ENCODE results near the gene ADCYAP1R1. TPM values are rescaled to one million over a fixed set of nuclear protein-coding genes. Genes with fewer than 3 reads are reported as not detected.

ADCYAP1R1 gene
- total RNA-seq, 4 donors from 2014 or later: 13.9 to 36.3 (median 24.2) TPM

- H3K36me3 ChIP-seq: no peaks in the 10 kb centered on the region
- H3K27ac ChIP-seq: no peak overlapping the region
- H3K4me3 ChIP-seq: no peak overlapping the region
- no peak for ATAC-seq
- 74 to 78% methylated on average over 8 to 9 of the region's 10 CpGs for WGBS, 2 donors (ENCODE audit: low coverage in 1 of 2)
- no peak for TF ChIP-seq EP300 (IDR thresholded peaks at IDR 0.05)
- no peak for TF ChIP-seq POLR2A (IDR thresholded peaks at IDR 0.05)
- TF ChIP-seq POLR2AphosphoS5 (IDR thresholded peaks at IDR 0.05): no peak
- no peak for TF ChIP-seq CTCF (IDR thresholded peaks at IDR 0.05)
- H3K4me1 ChIP-seq: peaks cover 0 to 39% (median 4%) of the 10 kb centered on the region in 3 donors
- H3K9me3 ChIP-seq: no peaks in the 10 kb centered on the region
- peaks cover 51% of the 10 kb centered on the region for H3K27me3 ChIP-seq
Observed at GRCh38 chr7:31056775-31057346, 4.8 kb downstream of the ADCYAP1R1 start.

GRCh38 chr7:31058122-31058521 is 6.0 kb downstream of the ADCYAP1R1 start:
- TF ChIP-seq EP300 (IDR thresholded peaks at IDR 0.05) (no peak), POLR2A (IDR thresholded peaks at IDR 0.05) (no peak), POLR2AphosphoS5 (IDR thresholded peaks at IDR 0.05) (no peak), CTCF (IDR thresholded peaks at IDR 0.05) (no peak)
- ATAC-seq: no peak
- Histone ChIP-seq H3K4me3 (no peak overlapping the region), H3K27me3 (peaks cover 38% of the 10 kb centered on the region), H3K4me1 (peaks cover 0 to 26% (median 0%) of the 10 kb centered on the region in 3 donors), H3K36me3 (no peaks in the 10 kb centered on the region), H3K27ac (no peak overlapping the region), H3K9me3 (no peaks in the 10 kb centered on the region)
- WGBS, 2 donors (ENCODE audit: low coverage in 1 of 2): 60% methylated on average over 1 of the region's 7 CpGs; no CpG with 5 or more reads in 1 of the 2 donors

- Histone ChIP-seq H3K9me3 (no peaks in the 10 kb centered on the region), H3K4me3 (no peak overlapping the region), H3K27me3 (peaks cover 32% of the 10 kb centered on the region), H3K27ac (no peak overlapping the region), H3K36me3 (no peaks in the 10 kb centered on the region), H3K4me1 (peaks cover 0 to 21% (median 0%) of the 10 kb centered on the region in 3 donors)
- TF ChIP-seq CTCF (IDR thresholded peaks at IDR 0.05): no peak
- TF ChIP-seq POLR2AphosphoS5 (IDR thresholded peaks at IDR 0.05): no peak
- no peak for ATAC-seq
- WGBS, 2 donors (ENCODE audit: low coverage in 1 of 2): 86 to 100% methylated on average over 2 to 3 of the region's 3 CpGs
Observed at GRCh38 chr7:31058688-31059087, 6.6 kb downstream of the ADCYAP1R1 start.

- ATAC-seq: peak; percentile 17
Observed at GRCh38 chr7:31059551-31059950, 7.4 kb downstream of the ADCYAP1R1 start.

More at GRCh38 chr7:31059551-31059950, 7.4 kb downstream of the ADCYAP1R1 start:
- no peaks in the 10 kb centered on the region for H3K9me3 ChIP-seq
- H3K36me3 ChIP-seq: no peaks in the 10 kb centered on the region
- no peak overlapping the region for H3K4me3 ChIP-seq
- H3K4me1 ChIP-seq: peaks cover 0 to 20% (median 0%) of the 10 kb centered on the region in 3 donors
- no CpG with 5 or more reads among the region's 8 CpGs for WGBS, 2 donors (ENCODE audit: low coverage in 1 of 2)
- TF ChIP-seq EP300 (IDR thresholded peaks at IDR 0.05) (no peak), CTCF (IDR thresholded peaks at IDR 0.05) (no peak), POLR2AphosphoS5 (IDR thresholded peaks at IDR 0.05) (no peak), POLR2A (IDR thresholded peaks at IDR 0.05) (no peak)
- H3K27me3 ChIP-seq: peaks cover 24% of the 10 kb centered on the region
- no peak overlapping the region for H3K27ac ChIP-seq

Data from gastroesophageal sphincter (tissue), 4 donors.